AG09309 (cell line): ENCODE data around the gene TMEM120A.

Experiments
- DNase-seq: peaks from one replicate; pipeline ENCODE4 v3.0.0-alpha.2; 2010; ENCODE audit warnings: low read depth
- H3K4me3 ChIP-seq: 2 replicates; pipeline ENCODE4 v1.5.1; 2011; ENCODE audit warnings: mild to moderate bottlenecking, low read depth, low read length, moderate library complexity; ENCODE audit not compliant: control insufficient read depth
- CTCF ChIP-seq: IDR thresholded peaks from 2 replicates; pipeline ENCODE4 v1.5.1; 2011; ENCODE audit warnings: mild to moderate bottlenecking, low read depth, low read length, inconsistent platforms; ENCODE audit not compliant: insufficient read depth, control insufficient read depth; ENCODE audit errors: missing control alignments

Gene TMEM120A

GRCh38 chr7:75957021-75957736 is 37.2 kb downstream of the TMEM120A start:
- TF ChIP-seq CTCF = no peak
- H3K4me3 ChIP-seq = no peak overlapping the region
- DNase-seq = no peak

DNA sequence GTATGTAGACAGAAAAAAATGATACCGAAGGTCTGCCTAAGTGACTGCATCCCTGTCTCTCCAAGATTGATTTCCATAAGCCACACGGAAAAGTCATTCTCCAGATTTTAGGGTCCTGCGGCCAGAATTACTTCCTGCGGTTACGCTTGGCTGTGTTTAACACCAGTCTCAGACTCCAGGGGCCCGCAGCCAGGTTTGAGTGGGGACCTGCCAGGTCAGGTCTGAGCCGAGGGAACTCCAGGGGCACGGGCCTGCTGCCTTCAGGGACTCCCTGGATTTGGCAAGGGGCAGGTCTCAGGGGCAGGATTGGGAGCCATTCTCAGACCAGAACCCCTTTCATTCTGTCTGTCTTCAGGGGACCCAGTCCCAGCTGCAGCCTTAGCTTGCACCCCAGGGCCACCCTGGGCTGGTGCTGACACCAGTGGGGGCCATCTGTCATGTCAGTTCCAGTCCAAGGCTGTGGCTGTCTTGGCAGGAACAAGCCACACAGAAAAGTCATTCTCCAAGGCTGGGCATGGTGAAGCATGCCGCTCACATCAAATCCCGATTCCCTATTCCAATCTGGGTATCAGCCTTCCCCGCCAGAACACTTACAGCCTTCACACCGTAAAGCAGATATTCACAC is 39.0 kb downstream of the TMEM120A start:
- H3K4me3 ChIP-seq = no peak overlapping the region
- no peak for TF ChIP-seq CTCF
- DNase-seq = no peak

DNA sequence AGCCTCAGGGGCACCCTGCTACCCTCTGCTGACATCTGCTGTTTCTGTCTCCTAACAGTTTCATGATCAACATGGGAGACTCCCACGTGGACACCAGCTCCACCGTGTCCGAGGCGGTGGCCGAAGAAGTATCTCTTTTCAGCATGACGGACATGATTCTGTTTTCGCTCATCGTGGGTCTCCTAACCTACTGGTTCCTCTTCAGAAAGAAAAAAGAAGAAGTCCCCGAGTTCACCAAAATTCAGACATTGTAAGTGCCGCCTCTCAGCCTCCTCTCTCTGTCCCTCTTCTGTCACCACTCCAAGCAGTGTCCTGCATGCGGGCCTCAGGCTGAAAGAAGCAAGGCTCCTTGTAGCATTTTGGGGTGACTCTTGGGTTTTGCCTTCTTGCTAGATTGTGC is 40.5 kb downstream of the TMEM120A start:
- no peak for TF ChIP-seq CTCF
- no peak for DNase-seq
- H3K4me3 ChIP-seq = no peak overlapping the region

GRCh38 chr7:75953431-75953830 is 41.0 kb downstream of the TMEM120A start:
- no peak overlapping the region for H3K4me3 ChIP-seq
- no peak for DNase-seq
- TF ChIP-seq CTCF = no peak

GRCh38 chr7:75951506-75951905 is 42.9 kb downstream of the TMEM120A start:
- no peak for TF ChIP-seq CTCF
- no peak overlapping the region for H3K4me3 ChIP-seq
- DNase-seq = peak; percentile 46

GRCh38 chr7:75950111-75950681 is 44.2 kb downstream of the TMEM120A start:
- DNase-seq = no peak

More at GRCh38 chr7:75950111-75950681, 44.2 kb downstream of the TMEM120A start:
- no peak for TF ChIP-seq CTCF
- H3K4me3 ChIP-seq = no peak overlapping the region
